Middle frontal gyrus (tissue), 1 donor: ENCODE measurements around the gene COL16A1.

Experiments used
- DNase-seq: peaks from one replicate; pipeline ENCODE4 v3.0.0-alpha.2; 2015; ENCODE audit warnings: low spot score; ENCODE audit errors: extremely low spot score

COL16A1 gene

DNA sequence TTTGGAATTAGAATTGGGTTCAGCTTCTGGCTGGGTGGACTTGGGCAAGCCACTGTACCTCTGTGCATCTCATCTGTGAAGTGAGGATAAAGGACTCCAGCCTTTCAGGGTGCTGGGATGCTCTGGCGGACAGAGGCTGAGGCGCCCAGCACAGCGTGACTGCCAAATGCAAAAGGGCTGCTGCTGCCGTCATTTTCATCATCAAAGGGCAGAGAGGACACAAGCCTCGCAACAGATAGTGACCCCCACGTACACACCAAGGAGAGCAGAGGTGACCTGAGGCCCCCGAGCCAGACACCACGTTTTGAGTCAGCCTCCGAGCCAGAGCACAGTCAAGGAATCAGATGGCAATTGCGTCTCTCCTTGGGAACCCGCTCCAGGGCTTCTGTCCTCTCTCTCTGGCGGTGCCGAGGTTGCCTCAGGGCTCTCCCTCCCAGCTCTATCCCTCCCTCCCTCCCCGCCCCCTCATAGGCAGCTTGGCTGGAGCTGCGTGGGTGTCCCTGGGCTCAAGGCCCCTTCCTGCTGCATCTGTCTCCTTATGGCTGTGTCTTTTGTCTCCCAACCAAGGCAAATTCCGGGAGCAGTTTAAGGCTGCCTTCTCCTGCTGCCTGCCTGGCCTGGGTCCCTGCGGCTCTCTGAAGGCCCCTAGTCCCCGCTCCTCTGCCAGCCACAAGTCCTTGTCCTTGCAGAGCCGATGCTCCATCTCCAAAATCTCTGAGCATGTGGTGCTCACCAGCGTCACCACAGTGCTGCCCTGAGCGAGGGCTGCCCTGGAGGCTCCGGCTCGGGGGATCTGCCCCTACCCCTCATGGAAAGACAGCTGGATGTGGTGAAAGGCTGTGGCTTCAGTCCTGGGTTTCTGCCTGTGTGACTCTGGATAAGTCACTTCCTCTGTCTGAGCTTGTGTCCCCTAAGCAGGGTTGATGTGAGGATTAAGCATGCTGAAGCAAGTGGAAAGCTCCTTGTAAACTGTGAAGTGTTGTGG, 77.3 kb downstream of the COL16A1 start:
- DNase-seq: peak; percentile 14

DNA sequence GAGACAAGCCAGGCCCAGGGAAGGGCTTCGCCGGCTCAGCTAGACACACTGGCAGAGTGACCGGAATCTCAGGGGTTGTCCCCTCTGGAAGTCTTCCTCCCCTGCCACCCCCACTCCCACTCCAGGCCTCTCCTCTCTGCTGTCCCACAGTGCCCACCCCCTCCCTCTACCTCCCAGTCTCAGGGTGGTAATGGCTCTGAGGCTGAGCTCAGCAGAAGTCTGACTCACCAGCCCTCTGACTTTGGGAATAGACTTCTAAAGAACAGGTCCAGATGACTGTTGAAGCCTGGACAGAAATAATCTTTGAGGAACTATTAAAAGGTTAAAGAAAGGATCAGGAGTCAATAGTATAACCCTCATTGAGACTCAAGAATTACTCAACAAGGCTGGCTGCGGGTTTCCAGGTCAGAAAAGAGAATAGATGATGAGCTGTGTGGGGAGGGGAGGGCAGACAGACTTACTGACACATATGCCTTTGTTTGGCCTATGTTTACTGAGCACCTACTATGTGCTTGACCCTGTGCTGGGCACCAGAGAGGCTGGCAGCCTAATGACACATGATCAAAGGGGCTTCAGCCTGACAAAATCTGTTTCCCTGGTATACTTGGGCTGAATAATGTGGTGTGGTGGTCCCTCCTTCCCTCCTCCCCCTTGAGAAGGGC, 78.1 kb downstream of the COL16A1 start:
- DNase-seq: no peak

DNA sequence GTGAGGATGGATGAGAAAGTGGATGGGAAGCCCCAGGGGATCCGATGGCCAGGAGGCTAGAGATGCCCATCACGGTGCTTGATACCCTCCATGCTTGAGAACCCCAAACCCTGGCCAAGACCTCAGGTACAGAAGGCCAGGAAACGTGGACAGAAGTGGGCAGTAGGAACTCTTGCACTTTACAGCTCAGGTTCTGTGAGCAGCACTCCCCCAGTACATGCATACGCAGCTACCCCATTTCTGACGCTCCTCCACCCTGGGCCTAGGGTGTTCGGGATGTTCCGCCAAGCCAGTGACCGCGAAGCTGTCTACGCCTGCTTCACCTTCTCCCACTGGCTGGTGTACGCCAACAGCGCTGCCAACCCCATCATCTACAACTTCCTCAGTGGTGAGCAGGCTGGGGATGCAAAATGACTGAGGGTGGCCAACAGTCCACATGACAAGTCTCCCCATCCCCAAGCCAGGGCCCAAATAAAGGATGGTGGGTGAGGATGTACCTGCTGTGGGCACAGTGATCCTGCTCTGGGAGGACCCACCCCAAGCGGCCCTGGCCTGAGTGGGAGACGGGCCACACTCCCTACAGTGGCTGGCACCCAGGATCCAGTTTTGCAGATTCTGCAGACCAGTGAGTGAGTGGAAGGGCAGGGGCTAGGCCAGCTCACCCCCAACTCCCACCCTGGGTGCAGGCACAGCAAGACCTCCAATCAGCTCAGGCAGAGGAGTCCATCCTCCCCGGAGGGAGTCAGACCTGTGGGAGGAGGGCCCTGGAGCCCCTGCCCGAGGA, 78.9 kb downstream of the COL16A1 start:
- DNase-seq: no peak

DNA sequence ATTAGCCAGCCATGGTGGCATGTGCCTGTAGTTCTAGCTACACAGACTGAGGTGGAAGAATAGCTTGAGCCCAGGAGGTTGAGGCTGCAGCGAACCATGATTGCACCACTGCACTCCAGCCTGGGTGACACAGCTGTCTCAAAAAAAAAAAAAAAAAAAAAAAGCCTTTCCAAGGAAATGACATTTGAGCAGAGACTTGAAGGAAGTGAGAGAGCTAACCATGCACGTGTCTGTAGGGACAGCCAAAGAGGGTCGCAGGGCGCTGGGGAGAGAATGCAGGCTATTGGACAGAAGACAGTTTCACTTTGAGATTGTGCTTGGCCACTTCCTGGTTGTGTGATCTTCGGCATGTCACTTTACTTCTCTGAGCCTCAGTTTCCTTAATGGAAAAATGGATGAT, 79.5 kb downstream of the COL16A1 start:
- DNase-seq: no peak

DNA sequence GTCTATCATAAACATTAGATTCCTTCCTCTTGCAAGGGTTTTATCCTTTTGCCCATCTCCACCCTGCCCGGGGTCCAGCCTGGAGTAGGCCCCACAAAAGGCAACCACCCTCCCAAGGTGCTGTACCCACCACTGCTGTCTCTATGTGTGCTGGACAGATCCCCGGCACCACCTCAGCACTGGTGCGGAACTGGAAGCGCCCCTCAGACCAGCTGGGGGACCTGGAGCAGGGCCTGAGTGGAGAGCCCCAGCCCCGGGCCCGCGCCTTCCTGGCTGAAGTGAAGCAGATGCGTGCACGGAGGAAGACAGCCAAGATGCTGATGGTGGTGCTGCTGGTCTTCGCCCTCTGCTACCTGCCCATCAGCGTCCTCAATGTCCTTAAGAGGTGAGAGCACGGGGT, 80.5 kb downstream of the COL16A1 start:
- DNase-seq: no peak

DNA sequence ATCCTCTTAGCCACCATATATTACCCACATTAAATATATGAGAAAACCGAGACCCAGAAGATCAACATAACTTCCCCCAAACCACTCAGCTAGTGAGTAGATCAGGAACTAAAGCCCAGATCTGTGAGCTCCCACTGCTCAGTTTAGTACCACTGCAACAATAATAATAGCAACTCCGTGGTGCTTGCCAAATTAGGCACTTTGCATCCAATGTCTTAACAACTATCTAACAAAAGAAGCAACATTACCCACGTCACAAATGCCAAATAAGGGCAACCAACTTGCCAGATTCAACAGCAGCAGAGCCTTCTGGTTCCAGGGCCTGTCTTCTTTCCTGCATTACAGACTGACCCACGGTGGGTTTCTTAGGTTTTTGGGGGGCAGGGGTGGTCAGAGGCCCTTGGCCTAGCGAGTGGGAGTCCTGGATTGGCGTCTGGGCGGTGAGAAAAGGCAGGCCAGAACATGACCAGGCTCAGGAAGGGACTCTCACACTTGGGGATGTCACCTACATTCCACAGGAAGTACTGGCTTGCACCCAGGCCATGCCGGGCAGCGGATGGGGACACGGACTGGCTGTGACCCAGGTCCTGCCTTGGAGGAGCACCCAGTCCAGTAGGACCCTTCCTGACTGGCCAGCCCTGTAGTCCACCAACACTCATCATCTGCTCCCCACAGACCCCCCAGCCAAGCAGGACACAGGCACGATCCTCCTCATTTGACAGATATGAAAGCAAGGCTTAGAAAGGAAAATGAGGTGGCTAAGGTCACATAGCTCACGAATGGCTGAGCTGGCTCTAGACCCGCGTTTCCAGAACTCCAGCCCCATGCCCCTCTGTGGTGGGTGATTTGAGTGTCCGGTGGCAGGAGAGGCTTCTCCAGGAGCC, 81.7 kb downstream of the COL16A1 start:
- peak; percentile 12 for DNase-seq

DNA sequence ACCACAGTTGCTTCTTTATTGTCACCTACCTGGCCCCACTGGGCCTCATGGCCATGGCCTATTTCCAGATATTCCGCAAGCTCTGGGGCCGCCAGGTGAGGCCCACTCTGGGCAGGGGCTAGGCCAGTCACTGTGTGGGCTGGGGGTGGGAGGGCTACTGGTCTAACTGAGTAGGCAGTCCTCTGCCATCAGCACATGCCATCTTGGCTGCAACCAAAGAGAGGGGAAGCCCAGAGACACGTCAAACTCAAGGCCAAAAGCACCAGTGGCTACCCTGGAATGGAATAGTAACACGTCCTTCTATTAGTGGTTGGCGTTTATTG, 82.4 kb downstream of the COL16A1 start:
- no peak for DNase-seq

DNA sequence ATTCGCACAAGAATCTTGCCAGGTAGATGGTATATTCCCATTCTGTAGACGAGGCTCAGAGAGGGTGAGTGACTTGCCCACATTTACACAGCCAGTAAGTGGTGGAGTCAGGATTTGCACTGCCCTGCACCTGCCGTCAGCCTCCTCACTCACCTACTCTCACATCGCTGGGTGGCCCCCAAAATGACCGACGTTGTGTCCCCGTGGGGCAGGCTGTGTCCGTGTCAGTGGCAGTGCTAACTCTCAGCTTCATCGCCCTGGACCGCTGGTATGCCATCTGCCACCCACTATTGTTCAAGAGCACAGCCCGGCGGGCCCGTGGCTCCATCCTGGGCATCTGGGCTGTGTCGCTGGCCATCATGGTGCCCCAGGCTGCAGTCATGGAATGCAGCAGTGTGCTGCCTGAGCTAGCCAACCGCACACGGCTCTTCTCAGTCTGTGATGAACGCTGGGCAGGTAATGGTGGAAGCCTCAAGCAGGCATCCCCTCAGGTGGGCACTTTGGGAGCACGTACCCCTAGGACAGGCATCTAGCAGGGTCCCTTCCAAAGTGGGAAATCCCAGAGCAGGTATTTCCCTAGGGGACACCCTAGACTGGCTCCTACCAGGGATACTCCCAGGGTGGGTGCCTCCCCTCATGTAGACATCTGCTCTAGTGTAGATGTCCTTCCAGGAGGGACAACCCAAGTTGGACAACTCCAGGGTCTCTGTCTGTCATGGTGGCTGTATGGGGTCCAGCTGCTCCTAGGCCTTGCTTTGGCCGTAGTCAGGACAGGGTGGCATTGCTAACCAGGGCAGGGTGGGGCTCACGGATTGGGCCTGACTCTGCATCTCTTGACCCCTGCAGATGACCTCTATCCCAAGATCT, 83.0 kb downstream of the COL16A1 start:
- DNase-seq: no peak

DNA sequence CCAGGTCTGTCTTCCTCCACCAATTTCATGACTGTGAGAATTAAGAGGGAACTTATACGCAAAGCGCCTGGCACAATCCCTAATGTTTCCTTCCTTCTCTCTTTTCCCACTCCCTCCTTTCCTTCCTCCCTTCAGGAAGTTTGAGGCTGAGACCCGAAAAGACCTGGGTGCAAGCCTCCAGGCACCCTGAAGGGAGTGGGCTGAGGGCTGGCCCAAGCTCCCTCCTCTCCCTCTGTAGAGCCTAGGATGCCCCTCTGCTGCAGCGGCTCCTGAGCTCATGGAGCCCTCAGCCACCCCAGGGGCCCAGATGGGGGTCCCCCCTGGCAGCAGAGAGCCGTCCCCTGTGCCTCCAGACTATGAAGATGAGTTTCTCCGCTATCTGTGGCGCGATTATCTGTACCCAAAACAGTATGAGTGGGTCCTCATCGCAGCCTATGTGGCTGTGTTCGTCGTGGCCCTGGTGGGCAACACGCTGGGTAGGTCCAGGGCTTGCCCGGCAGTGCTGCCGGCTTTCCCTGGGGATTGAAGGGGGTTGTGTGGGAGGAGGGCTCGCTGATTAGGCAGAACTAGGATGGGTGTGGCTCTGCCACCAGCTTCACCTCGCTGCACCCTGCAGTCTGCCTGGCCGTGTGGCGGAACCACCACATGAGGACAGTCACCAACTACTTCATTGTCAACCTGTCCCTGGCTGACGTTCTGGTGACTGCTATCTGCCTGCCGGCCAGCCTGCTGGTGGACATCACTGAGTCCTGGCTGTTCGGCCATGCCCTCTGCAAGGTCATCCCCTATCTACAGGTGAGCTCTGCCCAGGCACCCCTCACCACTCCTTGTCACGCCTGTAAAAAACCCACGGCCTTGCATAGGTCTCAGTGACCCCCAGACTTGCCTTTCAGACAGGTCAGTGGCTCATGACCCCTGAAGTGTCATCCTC, 84.6 kb downstream of the COL16A1 start:
- no peak for DNase-seq

DNA sequence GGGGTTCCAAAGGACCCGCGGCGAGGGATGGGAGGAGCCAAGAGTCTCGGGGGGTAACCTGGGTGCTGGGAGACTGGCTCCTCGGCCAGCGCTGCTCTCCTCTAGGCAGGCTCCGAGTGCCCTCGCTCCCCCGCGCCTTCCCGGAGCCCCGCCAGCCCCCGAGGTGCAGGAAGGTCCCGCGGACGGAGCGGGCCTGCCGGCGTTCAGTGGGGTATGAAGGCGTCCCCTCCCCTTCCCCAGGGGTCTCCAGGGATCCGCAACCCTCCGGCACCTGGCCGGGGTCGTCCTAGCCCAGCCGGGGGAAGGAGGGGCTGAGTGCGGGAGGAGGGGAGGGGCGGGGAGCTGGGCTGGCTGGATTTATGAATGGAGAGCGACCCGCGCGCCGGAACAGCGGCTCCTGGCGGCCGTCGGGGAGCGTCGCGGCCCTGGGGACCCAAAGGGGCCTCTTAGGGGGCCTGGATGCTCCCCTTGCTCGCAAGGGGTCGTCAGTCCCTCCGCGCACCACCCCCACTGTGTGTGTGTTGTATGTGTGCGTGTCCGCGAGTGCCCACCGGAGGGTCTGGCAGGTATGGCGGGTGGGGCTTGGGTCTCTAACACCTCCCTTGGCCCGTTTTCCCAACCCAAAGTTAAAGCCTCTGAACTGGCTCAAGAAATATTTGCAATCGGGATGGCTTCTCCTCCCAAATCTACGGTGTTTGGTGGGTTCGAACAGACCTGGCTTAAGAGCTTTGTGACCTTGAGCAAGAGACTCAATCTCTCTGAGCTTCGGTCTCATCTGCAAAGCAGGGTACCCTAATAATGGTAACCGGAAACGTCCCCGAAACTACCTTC, 85.7 kb downstream of the COL16A1 start:
- DNase-seq: no peak

DNA sequence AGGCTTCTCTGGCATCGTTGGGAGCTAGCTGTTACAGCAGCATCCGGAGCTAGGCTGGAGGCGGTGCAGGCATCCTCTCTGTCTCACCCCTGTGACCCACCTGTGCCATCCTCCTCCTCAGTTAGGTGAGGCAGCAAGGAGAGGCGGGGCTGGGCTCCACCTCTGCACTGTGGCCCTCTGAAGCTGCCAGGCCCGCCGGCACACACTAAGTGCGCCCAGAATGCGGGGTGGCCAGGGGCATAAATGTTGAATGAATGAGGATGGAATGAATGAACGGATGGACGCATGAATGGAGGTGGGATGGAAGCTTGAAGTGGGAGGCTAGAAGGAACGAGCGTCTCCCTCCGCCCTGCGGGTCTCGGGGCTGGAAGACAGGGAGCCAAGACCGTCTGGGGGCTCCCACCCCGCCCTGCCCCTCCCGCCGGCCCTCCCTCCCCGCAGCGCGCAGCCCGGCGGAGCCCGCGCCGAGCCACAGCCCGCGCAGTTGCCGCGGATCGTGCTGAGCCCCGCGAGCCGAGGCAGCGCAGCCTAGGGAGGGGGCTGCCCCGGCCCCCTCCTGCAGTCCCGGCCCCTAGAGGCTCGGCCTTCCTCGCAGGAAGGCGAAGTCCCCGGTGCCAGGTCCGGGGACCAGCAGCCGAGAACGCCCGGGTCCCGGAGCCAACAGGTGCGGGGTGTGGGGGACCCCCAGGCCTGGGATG, 86.5 kb downstream of the COL16A1 start, which contains the start of gene HCRTR1:
Gene HCRTR1, plus strand, starts transcription at position 472 of the 698 bp plus-strand sequence. CDS start 1,504 bp downstream, outside the sequence.
- DNase-seq: no peak

DNA sequence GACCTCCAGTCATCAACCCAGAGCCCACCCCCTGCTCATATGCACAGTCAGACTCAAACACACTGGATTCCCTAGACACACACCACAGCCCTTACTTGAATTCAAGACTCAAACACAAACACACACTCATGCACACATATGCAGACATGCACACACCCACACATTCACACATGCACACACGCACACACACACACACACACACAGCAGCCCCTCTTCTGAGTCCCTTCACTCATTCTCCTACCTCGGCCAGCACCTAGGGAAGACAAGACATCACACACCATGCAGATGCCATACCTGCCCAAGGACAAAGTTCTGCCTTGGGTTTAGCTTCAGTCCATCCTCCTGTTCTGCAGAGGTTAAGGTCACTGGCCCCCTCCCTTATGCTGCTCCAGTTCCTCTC, 87.9 kb downstream of the COL16A1 start:
- no peak for DNase-seq

DNA sequence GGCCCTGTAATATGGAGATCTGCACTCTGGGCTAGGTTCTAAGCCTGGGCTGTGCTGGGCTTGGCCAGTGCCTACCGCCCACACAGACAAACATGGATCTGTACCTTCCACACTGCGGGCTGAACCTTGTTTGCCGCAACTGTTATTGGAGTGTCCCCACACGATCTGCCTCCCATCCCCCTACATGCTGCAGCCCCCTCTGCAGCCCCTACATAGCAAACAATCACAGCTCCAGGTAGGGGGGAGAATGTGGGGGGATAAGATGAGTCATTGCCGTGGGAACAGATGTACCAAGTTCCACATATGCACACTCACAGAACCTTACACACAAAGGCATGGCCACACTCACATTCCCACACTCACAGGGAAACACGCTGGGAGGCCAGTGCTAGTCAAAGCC, 88.4 kb downstream of the COL16A1 start:
- DNase-seq: no peak

DNA sequence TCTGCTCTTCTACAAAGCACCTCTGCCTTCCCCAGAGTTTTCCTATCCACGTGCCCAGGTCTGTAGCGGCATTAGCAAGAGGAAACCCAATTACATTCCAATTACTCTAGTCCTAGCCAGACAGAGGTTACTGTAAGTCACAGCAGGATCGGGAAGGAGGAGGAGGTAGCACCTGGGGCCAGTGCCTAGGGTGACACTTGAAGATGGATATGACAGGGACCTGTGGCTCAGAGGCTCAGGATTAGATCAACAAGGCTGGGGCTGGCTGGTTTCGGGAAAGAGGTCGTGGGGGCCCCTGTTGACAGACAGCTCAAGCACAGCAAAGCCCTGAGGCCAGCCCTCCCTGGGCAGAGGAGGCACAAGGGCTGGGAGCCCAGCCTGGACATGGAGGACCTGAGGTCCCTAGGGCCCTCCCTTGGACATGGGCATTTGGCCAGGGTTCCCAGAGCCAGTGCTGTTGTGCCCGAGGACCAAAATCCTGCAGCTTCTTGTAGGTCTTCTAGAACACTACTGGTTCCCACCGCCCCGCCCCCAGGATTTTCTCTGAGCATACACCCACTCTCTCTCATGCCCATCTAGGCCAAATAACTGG, 89.3 kb downstream of the COL16A1 start:
- DNase-seq: no peak

DNA sequence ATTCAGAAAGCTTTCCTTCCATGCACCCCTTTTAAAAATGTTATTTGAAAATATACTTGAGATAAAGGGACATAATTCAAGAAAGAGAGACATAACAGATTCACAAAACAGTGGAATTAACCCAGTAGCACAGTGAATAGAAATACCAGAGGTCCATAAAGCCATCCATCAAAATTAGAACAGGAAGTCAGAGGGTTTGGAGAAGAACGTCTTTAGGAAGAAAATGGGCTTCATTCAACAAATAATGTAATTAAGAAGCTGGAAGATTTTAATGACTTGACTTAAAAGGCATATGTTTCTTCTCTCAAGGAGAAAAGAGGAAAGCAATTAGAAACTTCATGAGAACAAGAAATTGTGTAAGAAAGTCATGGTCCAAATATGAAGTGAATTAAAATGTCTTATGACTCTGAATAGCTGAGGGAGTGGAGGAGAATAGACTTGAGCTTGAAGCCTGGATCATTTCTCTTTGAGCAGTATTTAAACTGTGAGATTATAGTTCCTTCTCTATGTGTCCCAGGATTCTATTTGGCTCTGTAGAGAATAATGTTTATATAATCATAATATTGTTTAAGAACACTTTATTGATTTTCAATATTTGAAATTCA, 94.2 kb downstream of the COL16A1 start:
- DNase-seq: no peak

DNA sequence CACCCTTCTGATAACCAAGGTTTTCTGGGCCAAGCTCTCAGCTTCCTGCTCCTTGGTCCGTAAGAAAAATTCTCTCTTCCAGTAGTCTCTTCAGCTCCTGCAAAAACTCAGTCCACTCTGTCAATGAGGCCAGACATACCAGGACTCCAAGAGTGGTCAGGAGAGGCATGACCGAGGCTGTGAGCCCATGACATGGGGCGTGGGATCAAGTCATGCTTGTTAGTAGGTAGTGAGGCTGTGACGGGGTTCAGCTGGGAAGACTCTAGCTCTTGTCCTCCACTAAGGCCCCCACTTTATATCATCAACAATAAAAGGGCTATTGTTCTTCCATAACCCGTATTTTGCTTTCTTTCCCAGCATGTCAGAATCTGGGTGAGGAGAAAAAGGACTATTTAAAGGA, 96.5 kb downstream of the COL16A1 start:
- no peak for DNase-seq
